ENCODE results near the gene OR2A25.

Gene OR2A25

DNA sequence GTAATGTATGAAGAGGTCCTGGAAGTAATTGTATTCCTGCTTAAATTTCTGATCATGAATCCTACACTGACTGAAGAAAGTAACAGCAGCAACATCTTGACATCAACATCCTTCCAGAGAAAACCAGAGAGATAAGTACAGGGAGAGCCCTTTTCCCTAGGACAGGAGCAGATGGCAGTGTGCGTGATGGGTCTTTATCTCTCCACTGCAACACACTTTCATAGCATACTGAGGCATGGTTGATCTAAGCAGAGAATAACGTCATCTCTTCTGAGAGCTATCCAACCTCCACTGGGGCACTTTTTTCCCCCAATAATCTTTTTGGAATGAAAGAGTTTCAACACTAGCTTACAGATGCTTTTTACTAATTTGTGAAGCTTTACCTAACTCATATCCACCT lies 342 bp downstream of the OR2A25 start:
- DNase-seq (ENCODE audit: low read depth, low spot score): no peak

DNA sequence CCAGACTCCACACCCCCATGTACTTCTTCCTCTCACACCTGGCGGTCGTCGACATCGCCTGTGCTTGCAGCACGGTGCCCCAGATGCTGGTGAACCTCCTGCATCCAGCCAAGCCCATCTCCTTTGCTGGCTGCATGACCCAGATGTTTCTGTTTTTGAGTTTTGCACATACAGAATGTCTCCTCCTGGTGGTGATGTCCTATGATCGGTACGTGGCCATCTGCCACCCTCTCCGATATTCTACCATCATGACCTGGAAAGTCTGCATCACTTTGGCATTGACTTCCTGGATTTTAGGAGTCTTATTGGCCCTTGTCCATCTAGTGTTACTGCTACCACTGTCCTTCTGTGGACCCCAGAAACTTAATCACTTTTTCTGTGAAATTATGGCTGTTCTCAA lies 4.8 kb downstream of the OR2A25 start:
- DNase-seq (ENCODE audit: low read depth, low spot score): no peak

DNA sequence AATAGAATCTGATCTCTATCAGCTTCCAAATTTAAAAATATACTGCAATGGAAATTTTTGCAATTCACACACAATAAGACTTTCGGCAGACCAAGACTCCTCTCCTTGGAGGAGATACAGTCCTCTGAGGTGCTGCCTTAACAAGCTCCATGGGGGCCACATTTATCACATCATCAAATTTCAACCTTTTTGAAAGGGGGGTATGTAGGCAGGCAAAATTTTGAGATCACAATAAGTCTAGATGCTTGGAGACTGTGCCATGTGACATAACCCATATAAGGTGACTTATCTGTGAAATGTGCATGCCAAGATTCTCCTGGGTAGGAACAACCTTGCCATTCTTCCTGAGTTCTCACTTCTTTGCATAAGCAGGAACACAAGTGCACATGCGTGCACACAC lies 16.4 kb downstream of the OR2A25 start, which contains the start of gene OR2A12:
TSS of gene OR2A12 (plus strand) at position 301 of the 400 bp plus-strand sequence. CDS start 8,830 bp downstream, outside the sequence.
- DNase-seq (ENCODE audit: low read depth, low spot score): no peak

DNA sequence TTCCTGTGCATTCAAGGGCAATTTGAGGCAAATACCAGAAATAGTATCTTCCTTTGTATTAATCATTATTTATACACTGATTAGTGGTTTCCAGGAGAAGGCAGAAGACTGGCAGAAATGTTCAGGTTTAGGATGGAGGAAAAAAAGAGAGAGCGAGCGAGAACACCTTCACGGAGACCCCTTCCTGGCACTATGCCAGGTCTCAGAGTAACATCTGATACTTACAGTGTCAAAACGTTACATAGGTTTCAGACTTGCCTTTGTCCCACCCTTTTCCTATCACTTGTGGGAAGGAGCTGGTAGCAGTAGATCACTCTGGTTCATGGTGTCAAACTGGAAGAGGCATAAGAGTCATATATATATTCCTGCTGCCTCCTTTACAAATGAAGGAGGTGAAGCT lies 17.1 kb downstream of the OR2A25 start:
- DNase-seq (ENCODE audit: low read depth, low spot score): no peak

DNA sequence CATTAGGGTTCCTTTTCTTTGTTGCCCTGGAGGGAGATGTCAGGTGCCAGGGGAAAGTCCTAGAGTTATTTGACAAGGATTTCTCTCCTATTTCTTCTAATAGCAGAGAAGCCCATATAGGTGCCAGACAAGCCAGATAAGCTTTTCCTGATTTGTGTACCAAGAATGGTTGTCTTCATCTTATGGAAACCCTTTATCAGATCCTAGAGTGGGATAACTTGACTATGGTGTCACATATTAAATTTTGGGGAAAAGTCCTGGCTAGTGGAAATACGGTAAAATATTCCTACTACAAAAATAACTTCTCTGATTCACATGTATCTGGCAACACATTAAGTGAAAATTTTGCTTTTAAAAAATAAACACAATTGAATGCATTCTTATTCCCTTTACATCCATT lies 17.6 kb downstream of the OR2A25 start:
- no peak for DNase-seq (ENCODE audit: low read depth, low spot score)

DNA sequence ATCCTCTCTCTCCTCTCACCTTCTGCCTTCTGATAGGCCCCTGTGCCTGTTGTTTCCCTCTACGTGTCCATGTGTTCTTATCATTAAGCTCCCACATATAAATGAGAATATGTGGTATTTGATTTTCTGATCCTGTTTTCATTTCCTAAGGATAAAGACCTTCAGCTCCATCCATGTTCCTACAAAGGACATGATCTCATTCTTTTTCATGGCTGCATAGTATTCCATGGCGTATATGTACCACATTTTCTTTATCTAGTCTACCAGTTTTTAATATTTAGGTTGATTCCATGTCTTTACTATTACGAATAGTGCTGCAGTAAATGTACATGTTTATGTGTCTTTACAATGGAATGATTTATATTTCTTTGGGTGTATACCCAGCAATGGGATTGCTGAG lies 21.1 kb downstream of the OR2A25 start:
- no peak for DNase-seq (ENCODE audit: low read depth, low spot score)

DNA sequence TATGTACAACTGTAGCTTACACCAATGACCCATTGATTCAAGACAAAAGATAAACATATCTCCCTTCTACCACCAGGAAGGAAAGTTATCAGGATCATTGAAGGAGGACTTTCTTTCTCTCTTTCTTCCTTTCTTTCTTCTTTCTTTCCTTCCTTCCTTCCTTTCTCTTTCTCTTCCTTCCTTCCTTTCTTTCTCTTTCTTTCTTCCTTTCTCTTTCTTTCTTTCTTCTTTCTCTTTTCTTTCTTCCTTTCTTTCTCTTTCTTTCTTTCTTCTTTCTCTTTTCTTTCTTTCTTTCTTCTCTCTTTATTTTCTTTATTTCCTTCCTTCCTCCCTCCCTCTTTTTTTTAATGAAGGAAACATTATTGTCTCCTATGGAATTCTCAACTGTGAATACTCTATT lies 29.2 kb downstream of the OR2A25 start:
- DNase-seq (ENCODE audit: low read depth, low spot score): no peak

DNA sequence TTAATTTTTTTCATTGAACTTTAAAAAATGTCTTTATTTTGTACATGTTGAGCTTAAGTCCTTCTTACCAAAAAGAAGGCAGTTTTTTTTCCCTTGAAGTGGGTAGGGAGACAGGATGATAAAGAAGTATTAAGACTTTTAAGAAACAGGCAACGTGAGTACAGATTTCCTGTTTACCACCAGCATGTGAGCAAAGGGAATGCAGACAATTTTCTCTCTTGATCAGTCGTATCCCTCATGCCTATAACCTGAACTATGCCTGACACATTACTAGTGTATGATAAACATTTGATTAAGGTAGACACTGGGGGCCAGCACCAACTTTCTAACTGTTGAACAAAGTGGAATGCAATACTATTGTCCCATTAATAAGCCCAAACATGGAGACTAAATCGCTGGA lies 31.0 kb downstream of the OR2A25 start:
- DNase-seq (ENCODE audit: low read depth, low spot score): no peak

DNA sequence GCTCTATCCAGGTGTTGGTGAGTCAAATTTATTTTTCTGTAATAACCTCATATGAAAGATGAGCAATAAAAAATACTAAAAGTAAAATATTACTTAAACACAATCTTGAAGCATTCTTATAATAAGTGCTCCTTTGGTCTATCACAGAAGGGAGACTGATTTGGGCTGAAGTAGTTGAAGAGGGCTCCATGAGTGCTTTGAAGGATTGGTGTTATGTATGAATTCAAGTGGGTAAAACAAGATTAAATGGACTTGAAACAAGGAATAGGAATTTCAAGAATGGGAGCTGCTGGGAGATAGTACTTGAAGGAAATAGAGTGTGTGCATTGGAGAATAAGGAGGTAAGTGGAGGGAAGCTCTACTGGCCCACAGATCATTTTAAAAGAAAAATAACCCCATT lies 32.4 kb downstream of the OR2A25 start:
- no peak for DNase-seq (ENCODE audit: low read depth, low spot score)

DNA sequence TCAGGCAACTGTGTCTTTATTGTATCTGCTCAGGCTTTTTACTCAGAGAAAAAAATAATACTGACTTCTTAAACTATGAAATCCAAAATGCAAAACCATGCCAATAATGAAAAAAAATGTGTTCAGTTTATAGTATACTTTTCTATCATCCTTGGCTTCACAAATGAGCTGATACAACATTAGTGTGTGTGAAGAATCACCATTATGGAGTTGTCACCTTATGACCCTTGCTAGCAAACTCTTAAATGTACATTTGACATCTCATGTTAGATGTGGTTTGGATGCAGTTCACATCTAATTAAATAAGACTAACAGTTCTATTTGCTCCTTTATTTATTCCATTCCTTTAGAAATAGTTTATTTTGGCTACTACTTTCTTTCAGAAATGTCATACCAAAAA lies 35.6 kb downstream of the OR2A25 start:
- no peak for DNase-seq (ENCODE audit: low read depth, low spot score)

DNA sequence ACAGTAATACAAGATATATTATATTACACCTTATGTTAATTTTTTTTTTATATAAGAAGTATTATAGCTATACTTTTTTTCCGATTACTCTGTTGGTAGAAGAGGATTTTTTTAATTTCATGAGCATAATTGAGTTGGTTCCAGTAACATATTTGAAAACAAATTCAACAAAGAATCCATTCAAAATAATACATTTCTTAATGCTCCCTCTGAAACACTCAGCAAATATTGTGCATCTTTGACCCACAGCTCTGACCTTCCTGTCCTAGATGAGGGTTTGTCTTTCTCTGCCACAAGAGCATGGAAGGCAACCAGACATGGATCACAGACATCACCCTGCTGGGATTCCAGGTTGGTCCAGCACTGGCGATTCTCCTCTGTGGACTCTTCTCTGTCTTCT lies 39.7 kb downstream of the OR2A25 start, which contains the start of gene OR2A2:
TSS of gene OR2A2 (plus strand) at position 301 of the 400 bp plus-strand sequence. CDS start at position 301, 0 bp downstream.
- DNase-seq (ENCODE audit: low read depth, low spot score): no peak

DNA sequence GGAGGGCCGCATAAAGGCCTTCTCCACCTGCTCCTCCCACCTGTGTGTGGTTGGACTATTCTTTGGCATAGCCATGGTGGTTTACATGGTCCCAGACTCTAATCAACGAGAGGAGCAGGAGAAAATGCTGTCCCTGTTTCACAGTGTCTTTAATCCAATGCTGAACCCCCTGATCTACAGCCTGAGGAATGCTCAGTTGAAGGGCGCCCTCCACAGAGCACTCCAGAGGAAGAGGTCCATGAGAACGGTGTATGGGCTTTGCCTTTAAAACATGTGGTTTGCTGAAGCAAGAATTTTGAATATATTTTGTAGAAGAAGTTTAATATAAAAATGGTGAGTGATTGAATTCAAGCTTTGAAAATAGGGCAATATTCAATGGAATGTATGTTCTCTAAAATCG lies 40.7 kb downstream of the OR2A25 start:
- DNase-seq (ENCODE audit: low read depth, low spot score): no peak

DNA sequence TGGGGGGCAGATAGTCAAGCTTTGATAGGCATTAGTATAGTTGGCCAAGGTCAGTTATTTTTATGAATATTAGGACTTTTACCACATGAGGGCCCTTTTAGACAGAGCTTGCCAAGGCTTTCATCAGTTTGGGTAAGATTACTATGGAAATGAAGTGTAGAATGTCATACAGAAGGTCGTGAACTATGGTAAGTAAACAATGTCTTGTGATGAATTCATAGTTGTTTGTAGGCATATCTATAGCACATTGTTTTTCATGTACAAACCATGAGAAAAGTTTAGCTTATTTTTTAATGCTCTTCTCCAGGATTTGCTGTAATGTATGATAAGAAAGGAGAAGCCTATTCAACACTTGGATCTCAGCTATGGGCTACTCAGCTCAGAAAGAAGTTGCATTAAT lies 44.0 kb downstream of the OR2A25 start:
- DNase-seq (ENCODE audit: low read depth, low spot score): no peak

DNA sequence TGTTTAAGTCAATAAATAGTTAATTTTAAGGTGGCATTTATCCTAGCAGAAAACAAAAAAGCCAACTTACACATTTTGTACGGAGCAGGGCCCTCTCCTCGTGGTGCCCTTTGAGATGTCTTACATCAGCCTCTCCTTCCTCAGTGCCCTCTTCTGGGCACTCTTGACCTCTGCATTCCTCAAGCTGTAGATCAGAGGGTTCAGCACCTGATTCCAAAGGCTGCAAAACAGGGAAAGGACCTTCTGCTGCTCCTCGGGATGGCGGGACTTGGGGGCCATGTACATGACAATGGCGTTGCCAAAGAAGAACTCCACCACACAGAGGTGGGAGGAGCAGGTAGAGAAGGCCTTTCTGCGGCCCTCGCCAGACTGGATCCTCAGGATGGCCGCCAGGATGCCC lies 48.7 kb downstream of the OR2A25 start:
- DNase-seq (ENCODE audit: low read depth, low spot score): no peak

DNA sequence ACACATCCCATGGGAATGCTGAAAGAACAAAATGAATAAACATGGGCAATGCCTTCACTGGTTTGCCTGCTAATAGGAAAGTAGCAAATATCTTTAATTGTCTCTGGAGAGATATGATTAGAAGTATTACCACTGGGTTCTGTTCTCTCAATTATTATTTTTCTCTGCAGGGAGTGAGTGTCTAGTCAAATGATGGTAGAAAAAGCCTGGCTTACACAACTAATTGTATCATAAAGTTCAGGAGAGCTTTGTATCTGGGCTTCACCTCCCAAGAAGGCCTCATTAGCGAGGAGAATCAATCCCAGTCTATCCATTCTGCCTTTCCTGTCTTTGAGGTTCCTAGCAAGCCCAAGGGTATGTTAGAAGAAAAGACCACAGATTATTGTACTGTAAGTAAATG lies 53.3 kb downstream of the OR2A25 start, which contains the start of gene OR2A14:
TSS of gene OR2A14 (plus strand) at position 301 of the 400 bp plus-strand sequence. CDS start 5,937 bp downstream, outside the sequence.
- no peak for DNase-seq (ENCODE audit: low read depth, low spot score)
